Common myeloid progenitor, CD34-positive (primary cell): Measurements from ENCODE around the gene SELENOM.

Experiments used
- CTCF ChIA-PET: fragments of 350-600 bp; sonication (Branson Sonifier 250); formaldehyde crosslinking; loops from one replicate; lab custom pipeline; 2021; ENCODE audit warnings: antibody characterized with exemption; lab: Charles Lee
- POLR2A ChIA-PET: fragments of 350-600 bp; sonication (Branson Sonifier 250); formaldehyde crosslinking; loops from one replicate; lab custom pipeline; 2021; ENCODE audit warnings: antibody characterized with exemption; lab: Charles Lee
- DNase-seq, 3 donors: peaks; one replicate each; pipeline versions ENCODE4 v3.0.0 to v3.0.0-alpha.2; 2013
- H3K27ac ChIP-seq, 2 experiments: 1 replicate in 1 of 2; 2 replicates in 1 of 2; pipeline ENCODE4 v1.7.0; 2013; ENCODE audit warnings: inconsistent platforms in 2 of 2, low read length in 2 of 2, mild to moderate bottlenecking in 2 of 2, low read depth in 1 of 2, moderate library complexity in 1 of 2; ENCODE audit not compliant: severe bottlenecking in 2 of 2, insufficient read depth in 1 of 2, poor library complexity in 1 of 2
- H3K27me3 ChIP-seq, 5 experiments: replicated peaks in 2 of 5; 1 replicate in 3 of 5; 2 replicates in 2 of 5; pipeline versions ENCODE4 v1.6.1 to v1.7.0; 2013; ENCODE audit warnings: low read length in 4 of 5, mild to moderate bottlenecking in 2 of 5, moderate library complexity in 2 of 5, inconsistent platforms in 1 of 5; ENCODE audit not compliant: insufficient read depth in 5 of 5, control insufficient read depth in 4 of 5
- H3K36me3 ChIP-seq, 4 experiments: 1 replicate in 2 of 4; 2 replicates in 2 of 4; pipeline versions ENCODE4 v1.6.1 to v1.7.0; 2013; ENCODE audit warnings: low read length in 3 of 4, control low read depth in 1 of 4, mild to moderate bottlenecking in 1 of 4; ENCODE audit not compliant: control insufficient read depth in 4 of 4, insufficient read depth in 4 of 4
- H3K4me1 ChIP-seq, 4 experiments: 1 replicate in 3 of 4; 2 replicates in 1 of 4; pipeline versions ENCODE4 v1.6.1 to v1.7.1; 2013; ENCODE audit warnings: low read length in 3 of 4, mild to moderate bottlenecking in 3 of 4, control low read depth in 1 of 4, inconsistent platforms in 1 of 4, moderate library complexity in 1 of 4; ENCODE audit not compliant: control insufficient read depth in 4 of 4, insufficient read depth in 4 of 4; ENCODE audit errors: control extremely low read depth in 1 of 4
- H3K4me3 ChIP-seq, 7 experiments: 1 replicate in 4 of 7; 2 replicates in 3 of 7; pipeline versions ENCODE4 v1.5.1 to v1.7.0; 2013; ENCODE audit warnings: mild to moderate bottlenecking in 7 of 7, low read length in 6 of 7, moderate library complexity in 6 of 7, inconsistent platforms in 2 of 7, low read depth in 2 of 7, control low read depth in 1 of 7; ENCODE audit not compliant: insufficient read depth in 4 of 7, control insufficient read depth in 1 of 7; ENCODE audit errors: extremely low read depth in 1 of 7
- H3K9me3 ChIP-seq, 5 experiments: 1 replicate in 4 of 5; 2 replicates in 1 of 5; pipeline versions ENCODE4 v1.6.1 to v1.7.1; 2013; ENCODE audit warnings: low read length in 4 of 5, mild to moderate bottlenecking in 2 of 5, inconsistent platforms in 1 of 5, low read depth in 1 of 5, moderate library complexity in 1 of 5; ENCODE audit not compliant: control insufficient read depth in 4 of 5, insufficient read depth in 2 of 5; ENCODE audit errors: control extremely low read depth in 1 of 5
- WGBS: methylation state at CpG from one replicate; pipeline ENCODE4 v1.1.5; 2013; ENCODE audit not compliant: insufficient coverage; 5-methylcytosine and 5-hydroxymethylcytosine counted together

SELENOM gene

GRCh38 chr22:31104869-31105268, 2.5 kb downstream of the SELENOM start:
- 92% methylated on average over 29 of the region's 35 CpGs for WGBS
- Histone ChIP-seq H3K36me3 (peaks cover 0 to 9% (median 2%) of the 10 kb centered on the region in 4 experiments), H3K9me3 (no peaks in the 10 kb centered on the region), H3K4me1 (peaks cover 0 to 16% (median 9%) of the 10 kb centered on the region in 4 experiments), H3K27ac (no peak overlapping the region), H3K4me3 (no peak overlapping the region), H3K27me3 (peaks cover 0 to 4% (median 0%) of the 10 kb centered on the region in 5 experiments)
- CTCF ChIA-PET = interaction anchor here (1.0 to 1.4 kb wide), 2 partner anchors 12 to 114 kb away, joined by 4 to 5 read pairs; no protein-coding TSS in a partner anchor
- no peak for DNase-seq
- POLR2A ChIA-PET = no interaction called here

- POLR2A ChIA-PET = no interaction called here
- Histone ChIP-seq H3K36me3 (peaks cover 0 to 15% (median 5%) of the 10 kb centered on the region in 4 experiments), H3K27ac (no peak overlapping the region)
Observed at GRCh38 chr22:31103899-31104694, 3.3 kb downstream of the SELENOM start.

GRCh38 chr22:31103111-31103510, 4.3 kb downstream of the SELENOM start:
- Histone ChIP-seq H3K4me1 (peaks cover 0 to 14% (median 8%) of the 10 kb centered on the region in 4 experiments), H3K27ac (no peak overlapping the region), H3K9me3 (no peaks in the 10 kb centered on the region), H3K36me3 (peaks cover 0 to 18% (median 7%) of the 10 kb centered on the region in 4 experiments), H3K27me3 (peaks cover 0 to 4% (median 0%) of the 10 kb centered on the region in 5 experiments), H3K4me3 (no peak overlapping the region)
- WGBS = 100% methylated on average over 1 of the region's 2 CpGs
- ChIA-PET POLR2A (no interaction called here), CTCF (interaction anchor here (0.6 to 1.4 kb wide), 3 partner anchors 13 to 874 kb away, joined by 3 read pairs; no protein-coding TSS in a partner anchor)
- no peak for DNase-seq

More at GRCh38 chr22:31103899-31104694, 3.3 kb downstream of the SELENOM start:
- Histone ChIP-seq H3K9me3 (no peaks in the 10 kb centered on the region), H3K27me3 (peaks cover 0 to 4% (median 0%) of the 10 kb centered on the region in 5 experiments), H3K4me3 (no peak overlapping the region), H3K4me1 (peaks cover 0 to 16% (median 9%) of the 10 kb centered on the region in 4 experiments)
- DNase-seq = no peak
- 93% methylated on average over 21 of the region's 33 CpGs for WGBS
- CTCF ChIA-PET = interaction anchor here (1.0 to 1.4 kb wide), 3 partner anchors 12 to 209 kb away, joined by 3 to 5 read pairs (median 4); no protein-coding TSS in a partner anchor

GRCh38 chr22:31102441-31103081, 4.8 kb downstream of the SELENOM start:
- Histone ChIP-seq H3K27ac (no peak overlapping the region), H3K4me1 (peaks cover 0 to 8% (median 5%) of the 10 kb centered on the region in 4 experiments), H3K4me3 (no peak overlapping the region), H3K36me3 (peaks cover 0 to 22% (median 7%) of the 10 kb centered on the region in 4 experiments), H3K27me3 (peaks cover 0 to 4% (median 0%) of the 10 kb centered on the region in 5 experiments), H3K9me3 (no peaks in the 10 kb centered on the region)
- POLR2A ChIA-PET = no interaction called here
- 95% methylated on average over 6 of the region's 8 CpGs for WGBS
- CTCF ChIA-PET = interaction anchor here (0.8 to 1.7 kb wide), 4 partner anchors 10 to 20 kb away, joined by 3 to 4 read pairs (median 4); no protein-coding TSS in a partner anchor
- DNase-seq = no peak

GRCh38 chr22:31100762-31101525, 6.4 kb downstream of the SELENOM start:
- CTCF ChIA-PET = interaction anchor here (1.7 kb wide), 1 partner anchor 12 kb away, joined by 4 read pairs; no protein-coding TSS in a partner anchor
- 100% methylated on average over 12 of the region's 18 CpGs for WGBS
- H3K9me3 ChIP-seq = no peaks in the 10 kb centered on the region
- POLR2A ChIA-PET = no interaction called here
- no peak overlapping the region for H3K27ac ChIP-seq
- no peak overlapping the region for H3K4me3 ChIP-seq
- H3K27me3 ChIP-seq = peaks cover 0 to 4% (median 0%) of the 10 kb centered on the region in 5 experiments
- no peak for DNase-seq
- peaks cover 0 to 3% (median 1%) of the 10 kb centered on the region in 4 experiments for H3K4me1 ChIP-seq
- peaks cover 0 to 32% (median 9%) of the 10 kb centered on the region in 4 experiments for H3K36me3 ChIP-seq

- ChIA-PET POLR2A (no interaction called here), CTCF (no interaction called here)
- peaks cover 0 to 3% (median 1%) of the 10 kb centered on the region in 4 experiments for H3K4me1 ChIP-seq
- H3K36me3 ChIP-seq = peaks cover 0 to 40% (median 13%) of the 10 kb centered on the region in 4 experiments
- H3K27ac ChIP-seq = no peak overlapping the region
- H3K9me3 ChIP-seq = no peaks in the 10 kb centered on the region
- H3K4me3 ChIP-seq = no peak overlapping the region
- 96% methylated on average over 20 of the region's 34 CpGs for WGBS
- DNase-seq = no peak
- no peaks in the 10 kb centered on the region for H3K27me3 ChIP-seq
Observed at GRCh38 chr22:31099841-31100761, 7.3 kb downstream of the SELENOM start.
